OCI-LY3 (cell line): ENCODE results near the gene SRPK2.

ENCODE experiments used
- H2AFZ ChIP-seq: fragments of 200-600, 300-600 bp; shearing (Covaris generic); 2 replicates; pipeline ENCODE4 v1.6.0; 2014; ENCODE audit warnings: antibody characterized with exemption, low read depth, low read length
- H3K27ac ChIP-seq: fragments of 200-600, 300-600 bp; sonication (generic); 2 replicates; pipeline ENCODE4 v1.5.1; 2014; ENCODE audit warnings: mild to moderate bottlenecking, low read length, moderate library complexity, mixed read lengths
- H3K27me3 ChIP-seq: fragments of 200-600, 300-600 bp; sonication (generic); 2 replicates; pipeline ENCODE4 v1.6.1; 2014; ENCODE audit warnings: low read depth, low read length, mixed read lengths
- H3K36me3 ChIP-seq: fragments of 200-600, 300-600 bp; sonication (generic); replicated peaks from 2 replicates; pipeline ENCODE3; 2014; ENCODE audit warnings: low read depth, low read length, mixed read lengths
- H3K4me1 ChIP-seq: fragments of 300-600, 200-600 bp; sonication (generic); 2 replicates; pipeline ENCODE4 v1.6.1; 2014; ENCODE audit warnings: low read length, mixed read lengths
- H3K4me2 ChIP-seq: fragments of 200-600, 300-600 bp; sonication (generic); 2 replicates; pipeline ENCODE4 v1.6.1; 2014; ENCODE audit warnings: low read length, mixed read lengths
- H3K4me3 ChIP-seq: fragments of 300-600, 200-600 bp; sonication (generic); 2 replicates; pipeline ENCODE4 v1.5.1; 2014; ENCODE audit warnings: antibody characterized with exemption, mild to moderate bottlenecking, low read length, moderate library complexity
- H3K79me2 ChIP-seq: fragments of 300-600, 200-600 bp; shearing (Covaris generic); 2 replicates; pipeline ENCODE4 v1.6.1; 2014; ENCODE audit warnings: mild to moderate bottlenecking, low read length, mixed read lengths
- H3K9ac ChIP-seq: fragments of 300-600, 200-600 bp; shearing (Covaris generic); 2 replicates; pipeline ENCODE4 v1.6.0; 2014; ENCODE audit warnings: mild to moderate bottlenecking, low read length, moderate library complexity
- H3K9me3 ChIP-seq: fragments of 200-600, 300-600 bp; shearing (Covaris generic); 2 replicates; pipeline ENCODE4 v1.6.1; 2014; ENCODE audit warnings: low read length, mixed read lengths; ENCODE audit not compliant: insufficient read depth
- H4K20me1 ChIP-seq: fragments of 200-600, 300-600 bp; sonication (generic); 2 replicates; pipeline ENCODE4 v1.6.1; 2016; ENCODE audit warnings: low read length, mixed read lengths; ENCODE audit not compliant: insufficient read depth
- EZH2phosphoT487 ChIP-seq: fragments of 200-600 bp; shearing (Covaris generic); IDR thresholded peaks from 2 replicates; pipeline ENCODE4 v1.6.1; 2018; ENCODE audit warnings: antibody characterized with exemption, mixed run types, low read depth
- TF ChIP-seq, protein P1 (sequence below): fragments of 200-600, 300-600 bp; sonication (generic); IDR thresholded peaks from 2 replicates; pipeline ENCODE4 v1.5.1; 2014; ENCODE audit warnings: antibody characterized with exemption, low read length, low read depth

SRPK2 gene

DNA sequence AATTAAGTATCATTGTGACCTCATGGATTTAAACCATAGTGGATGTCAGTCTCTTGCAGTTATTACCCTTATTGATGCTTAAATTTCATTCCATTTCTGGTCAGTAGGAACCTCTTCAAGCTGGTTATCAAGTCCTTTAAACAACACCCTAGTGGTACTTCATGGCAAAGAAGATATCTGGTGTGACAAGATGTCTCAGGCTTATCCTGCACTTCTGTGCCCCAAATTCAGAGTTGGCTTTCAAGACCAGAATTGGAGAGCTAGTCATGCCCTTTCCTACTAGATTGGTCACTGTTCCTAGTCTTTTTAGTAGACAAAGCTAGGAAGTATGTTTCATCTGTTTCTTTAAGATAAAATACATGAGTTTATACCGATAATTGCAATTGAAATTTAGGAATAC is 319.8 kb downstream of the SRPK2 start:
- no peak overlapping the region for H3K27ac ChIP-seq
- H2AFZ ChIP-seq = no peak overlapping the region
- TF ChIP-seq, protein P1, sequence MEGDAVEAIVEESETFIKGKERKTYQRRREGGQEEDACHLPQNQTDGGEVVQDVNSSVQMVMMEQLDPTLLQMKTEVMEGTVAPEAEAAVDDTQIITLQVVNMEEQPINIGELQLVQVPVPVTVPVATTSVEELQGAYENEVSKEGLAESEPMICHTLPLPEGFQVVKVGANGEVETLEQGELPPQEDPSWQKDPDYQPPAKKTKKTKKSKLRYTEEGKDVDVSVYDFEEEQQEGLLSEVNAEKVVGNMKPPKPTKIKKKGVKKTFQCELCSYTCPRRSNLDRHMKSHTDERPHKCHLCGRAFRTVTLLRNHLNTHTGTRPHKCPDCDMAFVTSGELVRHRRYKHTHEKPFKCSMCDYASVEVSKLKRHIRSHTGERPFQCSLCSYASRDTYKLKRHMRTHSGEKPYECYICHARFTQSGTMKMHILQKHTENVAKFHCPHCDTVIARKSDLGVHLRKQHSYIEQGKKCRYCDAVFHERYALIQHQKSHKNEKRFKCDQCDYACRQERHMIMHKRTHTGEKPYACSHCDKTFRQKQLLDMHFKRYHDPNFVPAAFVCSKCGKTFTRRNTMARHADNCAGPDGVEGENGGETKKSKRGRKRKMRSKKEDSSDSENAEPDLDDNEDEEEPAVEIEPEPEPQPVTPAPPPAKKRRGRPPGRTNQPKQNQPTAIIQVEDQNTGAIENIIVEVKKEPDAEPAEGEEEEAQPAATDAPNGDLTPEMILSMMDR = no peak
- no peak for TF ChIP-seq EZH2phosphoT487
- H3K4me3 ChIP-seq = no peak overlapping the region
- H4K20me1 ChIP-seq = peaks cover 50% of the 10 kb centered on the region
- no peaks in the 10 kb centered on the region for H3K9me3 ChIP-seq
- H3K36me3 ChIP-seq = peaks cover 55% of the 10 kb centered on the region
- H3K4me2 ChIP-seq = no peak overlapping the region
- no peaks in the 10 kb centered on the region for H3K4me1 ChIP-seq
- no peak overlapping the region for H3K9ac ChIP-seq
- H3K79me2 ChIP-seq = peaks cover 39% of the 10 kb centered on the region
- no peaks in the 10 kb centered on the region for H3K27me3 ChIP-seq

GRCh38 chr7:105067691-105068090 is 321.0 kb downstream of the SRPK2 start:
- Histone ChIP-seq H3K9ac (no peak overlapping the region), H3K4me2 (no peak overlapping the region), H2AFZ (no peak overlapping the region), H3K27me3 (no peaks in the 10 kb centered on the region), H3K9me3 (no peaks in the 10 kb centered on the region), H3K4me3 (no peak overlapping the region), H3K36me3 (peaks cover 59% of the 10 kb centered on the region), H3K4me1 (no peaks in the 10 kb centered on the region), H3K27ac (no peak overlapping the region), H3K79me2 (peaks cover 49% of the 10 kb centered on the region), H4K20me1 (peaks cover 60% of the 10 kb centered on the region)
- no peak for TF ChIP-seq EZH2phosphoT487
- TF ChIP-seq, protein P1 = no peak
